GM10847 (cell line): ENCODE results near the gene CDC42BPA.

ENCODE experiments used
- POLR2A ChIP-seq: IDR thresholded peaks from 2 replicates; pipeline ENCODE4 v1.6.1; 2011; ENCODE audit not compliant: insufficient read length; ENCODE audit errors: extremely low read depth

CDC42BPA gene

GRCh38 chr1:227318853-227319607 lies 738 bp upstream of the CDC42BPA start:
- no peak for TF ChIP-seq POLR2A

GRCh38 chr1:227317523-227318015 lies 723 bp downstream of the CDC42BPA start:
- no peak for TF ChIP-seq POLR2A

GRCh38 chr1:227317011-227317451 lies 1.3 kb downstream of the CDC42BPA start:
- no peak for TF ChIP-seq POLR2A

- TF ChIP-seq POLR2A: no peak
These were observed 1.8 kb downstream of the CDC42BPA start for GRCh38 chr1:227316456-227316855.

- TF ChIP-seq POLR2A: no peak
These were observed 2.5 kb downstream of the CDC42BPA start for GRCh38 chr1:227315629-227316346.

GRCh38 chr1:227314014-227314848 lies 4.1 kb downstream of the CDC42BPA start:
- TF ChIP-seq POLR2A: no peak

- TF ChIP-seq POLR2A: no peak
These were observed 5.8 kb downstream of the CDC42BPA start for GRCh38 chr1:227312361-227313025.

- TF ChIP-seq POLR2A: no peak
These were observed 6.8 kb downstream of the CDC42BPA start for GRCh38 chr1:227311389-227312001.

GRCh38 chr1:227308367-227309336 lies 9.6 kb downstream of the CDC42BPA start:
- TF ChIP-seq POLR2A: no peak

- TF ChIP-seq POLR2A: no peak
These were observed 11.6 kb downstream of the CDC42BPA start for GRCh38 chr1:227306689-227307088.

- TF ChIP-seq POLR2A: no peak
These were observed 12.2 kb downstream of the CDC42BPA start for GRCh38 chr1:227305894-227306626.

GRCh38 chr1:227304665-227305064 lies 13.6 kb downstream of the CDC42BPA start:
- TF ChIP-seq POLR2A: no peak

GRCh38 chr1:227303662-227304061 lies 14.6 kb downstream of the CDC42BPA start:
- TF ChIP-seq POLR2A: no peak

- no peak for TF ChIP-seq POLR2A
These were observed 17.6 kb downstream of the CDC42BPA start for GRCh38 chr1:227300682-227301081.
